Gastrocnemius medialis (tissue), 4 donors: ENCODE results near the gene PKN1. TPM values are rescaled to one million over a fixed set of nuclear protein-coding genes. Genes with fewer than 3 reads are reported as not detected.
A peak's percentile ranks its signal among the peaks of the same experiment; 100 is the strongest.

Experiments
- ATAC-seq, 2 donors: fragments of 150-250 bp; one replicate each; pipeline ENCODE4 v1.9.1; 2016
- DNase-seq, 2 donors: peaks; one replicate each; pipeline ENCODE4 v3.0.0-alpha.2; 2019
- H3K27ac ChIP-seq, 4 donors: fragments of 200-600 bp; sonication (generic); 1 replicate in 1 of 4; 2 replicates in 3 of 4; pipeline ENCODE4 v1.5.1; 2016 to 2018; ENCODE audit warnings: mild to moderate bottlenecking in 2 of 4, moderate library complexity in 1 of 4
- H3K27me3 ChIP-seq, 3 donors: fragments of 200-600 bp; sonication (generic) in 2 of 3; 1 replicate in 1 of 3; 2 replicates in 2 of 3; pipeline versions ENCODE4 v1.5.1 to v1.6.0; 2016 to 2019; ENCODE audit warnings: mild to moderate bottlenecking in 1 of 3, moderate library complexity in 1 of 3
- H3K36me3 ChIP-seq, 2 donors: fragments of 200-600 bp; sonication (generic) in 1 of 2; one replicate each; pipeline ENCODE4 v1.5.1; 2017 to 2018
- H3K4me1 ChIP-seq, 2 donors: fragments of 200-600 bp; sonication (generic) in 1 of 2; one replicate each; pipeline ENCODE4 v1.5.1; 2016 to 2017; ENCODE audit warnings: mild to moderate bottlenecking in 2 of 2
- H3K4me3 ChIP-seq, 4 donors: fragments of 200-600 bp; sonication (generic) in 3 of 4; 1 replicate in 1 of 4; 2 replicates in 3 of 4; pipeline ENCODE4 v1.5.1; 2016 to 2019; ENCODE audit warnings: mild to moderate bottlenecking in 2 of 4
- H3K9me3 ChIP-seq, 3 donors: fragments of 200-600 bp; sonication (generic) in 2 of 3; 1 replicate in 1 of 3; 2 replicates in 2 of 3; pipeline ENCODE4 v1.5.1; 2016 to 2019
- POLR2A ChIP-seq, 2 donors: fragments of 450-650 bp; IDR thresholded peaks; one replicate each; pipeline ENCODE4 v1.6.1; 2017; ENCODE audit warnings: antibody characterized with exemption in 2 of 2, mild to moderate bottlenecking in 2 of 2, moderate library complexity in 2 of 2
- in situ Hi-C, 4 donors: fragments of 200-750 bp; cut with MboI; loops; one replicate each; pipeline versions ENCODE4 v1.15.0 to v1.8.0; 2017; ENCODE audit warnings: low sequenced_read_pairs in 4 of 4
- intact Hi-C: fragments of 100-400 bp; cut with DNase I; formaldehyde crosslinking; loops from one replicate; pipeline ENCODE4 v1.15.1; 2023; ENCODE audit warnings: low total_unique reads
- total RNA-seq, 4 donors: library from RNA; depleted of rRNA; stranded (reverse); fragments of >200 nt; gene quantifications; one replicate each; pipeline versions ENCODE4 v1.1.0 to v1.2.3, GENCODE V29; 2016
- TF ChIP-seq, protein P1 (sequence below), 5 experiments: fragments of 450-650 bp in 3 of 5; fragments of 200-600 bp in 2 of 5; sonication (generic) in 2 of 5; IDR thresholded peaks in 4 of 5; conservative IDR thresholded peaks in 1 of 5; 1 replicate in 4 of 5; 2 replicates in 1 of 5; pipeline ENCODE4 v1.5.1; 2016 to 2019; ENCODE audit warnings: antibody characterized with exemption in 5 of 5, mild to moderate bottlenecking in 3 of 5, moderate library complexity in 3 of 5

Gene PKN1
- total RNA-seq, 4 donors from 2014 or later = 52.1 to 130 (median 81.3) TPM

DNA sequence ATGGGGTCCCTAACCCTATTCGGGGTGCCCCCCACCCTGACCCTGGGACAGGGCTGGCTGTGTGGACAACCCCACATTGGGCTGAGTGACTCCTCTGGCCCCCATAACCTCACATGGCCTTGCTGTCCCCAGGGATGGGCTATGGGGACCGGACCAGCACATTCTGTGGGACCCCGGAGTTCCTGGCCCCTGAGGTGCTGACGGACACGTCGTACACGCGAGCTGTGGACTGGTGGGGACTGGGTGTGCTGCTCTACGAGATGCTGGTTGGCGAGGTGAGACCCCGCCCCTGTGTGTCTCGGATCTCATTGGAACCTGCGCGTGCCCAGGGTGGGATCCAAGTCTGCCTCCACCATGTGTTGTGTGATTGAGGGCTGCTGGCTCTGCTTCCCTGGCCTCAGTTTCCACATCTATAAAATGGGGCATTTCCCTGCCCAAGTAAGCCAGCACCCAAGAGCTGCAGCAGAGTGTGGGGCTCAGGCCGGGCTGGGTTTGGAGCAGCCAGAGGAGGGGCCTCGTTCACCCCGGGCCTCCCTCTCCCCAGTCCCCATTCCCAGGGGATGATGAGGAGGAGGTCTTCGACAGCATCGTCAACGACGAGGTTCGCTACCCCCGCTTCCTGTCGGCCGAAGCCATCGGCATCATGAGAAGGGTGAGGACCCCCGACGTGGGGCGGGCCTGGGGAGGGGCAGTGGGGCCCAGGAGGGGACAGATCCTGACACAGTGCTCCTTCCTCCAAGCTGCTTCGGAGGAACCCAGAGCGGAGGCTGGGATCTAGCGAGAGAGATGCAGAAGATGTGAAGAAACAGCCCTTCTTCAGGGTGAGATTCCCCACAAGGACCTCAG, 37.1 kb downstream of the PKN1 start:
- intact Hi-C loops = no loop called here
- in situ Hi-C loops = no loop called here
- Histone ChIP-seq H3K36me3 (peaks cover 0 to 50% of the 10 kb centered on the region in 2 donors), H3K4me3 (no peak overlapping the region), H3K9me3 (no peaks in the 10 kb centered on the region), H3K27me3 (peaks cover 19 to 24% (median 22%) of the 10 kb centered on the region in 3 donors), H3K4me1 (peaks cover 5 to 9% of the 10 kb centered on the region in 2 donors), H3K27ac (no peak overlapping the region)
- DNase-seq (no peak), ATAC-seq (no peak)
- TF ChIP-seq, protein P1, sequence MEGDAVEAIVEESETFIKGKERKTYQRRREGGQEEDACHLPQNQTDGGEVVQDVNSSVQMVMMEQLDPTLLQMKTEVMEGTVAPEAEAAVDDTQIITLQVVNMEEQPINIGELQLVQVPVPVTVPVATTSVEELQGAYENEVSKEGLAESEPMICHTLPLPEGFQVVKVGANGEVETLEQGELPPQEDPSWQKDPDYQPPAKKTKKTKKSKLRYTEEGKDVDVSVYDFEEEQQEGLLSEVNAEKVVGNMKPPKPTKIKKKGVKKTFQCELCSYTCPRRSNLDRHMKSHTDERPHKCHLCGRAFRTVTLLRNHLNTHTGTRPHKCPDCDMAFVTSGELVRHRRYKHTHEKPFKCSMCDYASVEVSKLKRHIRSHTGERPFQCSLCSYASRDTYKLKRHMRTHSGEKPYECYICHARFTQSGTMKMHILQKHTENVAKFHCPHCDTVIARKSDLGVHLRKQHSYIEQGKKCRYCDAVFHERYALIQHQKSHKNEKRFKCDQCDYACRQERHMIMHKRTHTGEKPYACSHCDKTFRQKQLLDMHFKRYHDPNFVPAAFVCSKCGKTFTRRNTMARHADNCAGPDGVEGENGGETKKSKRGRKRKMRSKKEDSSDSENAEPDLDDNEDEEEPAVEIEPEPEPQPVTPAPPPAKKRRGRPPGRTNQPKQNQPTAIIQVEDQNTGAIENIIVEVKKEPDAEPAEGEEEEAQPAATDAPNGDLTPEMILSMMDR (IDR thresholded peaks at IDR 0.05 in 4 of 5, conservative IDR thresholded peaks at IDR 0.05 in 1 of 5) = no peak
- TF ChIP-seq POLR2A (IDR thresholded peaks at IDR 0.05) = no peak

DNA sequence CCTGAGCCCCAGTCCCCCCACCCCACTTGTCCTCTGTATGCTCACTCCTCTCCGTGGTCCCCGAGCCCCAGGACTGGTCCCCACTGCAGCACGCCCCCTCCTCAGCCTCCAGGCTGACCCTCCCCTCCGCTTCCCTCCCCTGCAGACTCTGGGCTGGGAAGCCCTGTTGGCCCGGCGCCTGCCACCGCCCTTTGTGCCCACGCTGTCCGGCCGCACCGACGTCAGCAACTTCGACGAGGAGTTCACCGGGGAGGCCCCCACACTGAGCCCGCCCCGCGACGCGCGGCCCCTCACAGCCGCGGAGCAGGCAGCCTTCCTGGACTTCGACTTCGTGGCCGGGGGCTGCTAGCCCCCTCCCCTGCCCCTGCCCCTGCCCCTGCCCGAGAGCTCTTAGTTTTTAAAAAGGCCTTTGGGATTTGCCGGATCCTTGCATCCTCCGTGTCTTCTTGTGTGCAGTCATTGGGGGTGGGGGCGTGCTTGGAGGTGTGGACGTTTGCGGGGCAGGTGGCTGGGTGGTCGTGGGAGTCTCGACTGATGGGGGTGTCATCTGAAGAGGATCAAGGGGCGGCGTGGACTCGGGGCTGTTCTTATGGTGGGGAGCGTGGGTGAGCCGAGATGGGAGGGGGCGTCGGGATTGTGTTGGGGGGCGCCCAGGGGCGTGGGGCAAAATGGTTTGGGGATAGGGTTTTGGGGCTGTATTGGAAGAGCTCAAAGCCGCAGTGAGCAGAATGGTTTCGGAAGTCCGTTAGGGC, 38.5 kb downstream of the PKN1 start:
- no peaks in the 10 kb centered on the region for H3K9me3 ChIP-seq
- peaks cover 0 to 37% of the 10 kb centered on the region in 2 donors for H3K36me3 ChIP-seq
- no peak overlapping the region for H3K4me3 ChIP-seq
- ATAC-seq (no peak), DNase-seq (no peak)
- H3K27ac ChIP-seq = no peak overlapping the region
- intact Hi-C loops (no loop called here), in situ Hi-C loops (no loop called here)
- peaks cover 5 to 15% of the 10 kb centered on the region in 2 donors for H3K4me1 ChIP-seq
- TF ChIP-seq POLR2A (IDR thresholded peaks at IDR 0.05) = no peak
- TF ChIP-seq, protein P1 (IDR thresholded peaks at IDR 0.05 in 4 of 5, conservative IDR thresholded peaks at IDR 0.05 in 1 of 5) = no peak
- H3K27me3 ChIP-seq = peaks cover 23 to 33% (median 27%) of the 10 kb centered on the region in 3 donors

DNA sequence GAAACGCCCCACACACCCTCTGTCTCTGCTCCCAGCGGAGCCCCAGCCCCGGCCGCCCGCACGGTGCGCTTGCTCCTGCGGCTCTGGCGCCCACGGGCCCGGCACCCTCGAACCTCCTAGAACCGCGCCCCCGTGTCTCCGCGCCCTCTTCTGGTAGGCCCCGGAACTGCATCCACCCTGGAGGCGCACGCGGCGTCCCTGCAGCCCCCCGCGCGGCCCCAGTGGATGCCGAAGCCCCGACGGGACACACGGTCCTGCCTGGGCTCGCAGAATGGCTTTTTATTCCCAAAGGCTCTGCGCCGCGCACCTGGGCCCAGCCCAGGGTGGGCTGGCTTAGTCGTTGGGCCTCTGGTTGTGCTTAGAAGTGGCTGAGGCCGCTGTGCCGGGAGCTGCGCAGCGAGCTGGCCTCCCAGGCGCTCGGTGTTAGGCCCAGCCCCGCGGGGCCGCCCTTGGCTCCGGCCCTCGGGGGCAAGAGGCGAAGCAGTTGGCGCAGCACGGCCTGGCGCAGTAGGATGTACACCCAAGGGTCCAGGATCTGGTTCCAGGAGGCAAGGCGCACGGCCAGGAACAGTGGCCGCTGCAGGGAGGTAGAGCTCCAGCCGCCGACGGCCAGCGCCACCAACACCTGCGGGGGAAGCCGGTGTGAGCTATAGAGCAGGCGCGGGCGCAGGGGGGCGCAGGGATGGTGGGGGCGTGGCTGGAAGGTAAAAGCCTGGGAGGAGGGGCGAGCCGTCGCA, 39.3 kb downstream of the PKN1 start:
- ATAC-seq (peak in 1 of 2 donors; percentile 71), DNase-seq (no peak)
- H3K4me1 ChIP-seq = peaks cover 5 to 15% of the 10 kb centered on the region in 2 donors
- H3K27me3 ChIP-seq = peaks cover 27 to 39% (median 28%) of the 10 kb centered on the region in 3 donors
- in situ Hi-C loops = no loop called here
- H3K9me3 ChIP-seq = no peaks in the 10 kb centered on the region
- H3K27ac ChIP-seq = no peak overlapping the region
- intact Hi-C loops = no loop called here
- TF ChIP-seq, protein P1 (IDR thresholded peaks at IDR 0.05 in 4 of 5, conservative IDR thresholded peaks at IDR 0.05 in 1 of 5) = peak; percentile 77 to 97 (median 93)
- TF ChIP-seq POLR2A (IDR thresholded peaks at IDR 0.05) = no peak
- peaks cover 0 to 30% of the 10 kb centered on the region in 2 donors for H3K36me3 ChIP-seq
- peak overlapping the region in 3 of 4 donors; percentile 16 to 28 (median 25) for H3K4me3 ChIP-seq

DNA sequence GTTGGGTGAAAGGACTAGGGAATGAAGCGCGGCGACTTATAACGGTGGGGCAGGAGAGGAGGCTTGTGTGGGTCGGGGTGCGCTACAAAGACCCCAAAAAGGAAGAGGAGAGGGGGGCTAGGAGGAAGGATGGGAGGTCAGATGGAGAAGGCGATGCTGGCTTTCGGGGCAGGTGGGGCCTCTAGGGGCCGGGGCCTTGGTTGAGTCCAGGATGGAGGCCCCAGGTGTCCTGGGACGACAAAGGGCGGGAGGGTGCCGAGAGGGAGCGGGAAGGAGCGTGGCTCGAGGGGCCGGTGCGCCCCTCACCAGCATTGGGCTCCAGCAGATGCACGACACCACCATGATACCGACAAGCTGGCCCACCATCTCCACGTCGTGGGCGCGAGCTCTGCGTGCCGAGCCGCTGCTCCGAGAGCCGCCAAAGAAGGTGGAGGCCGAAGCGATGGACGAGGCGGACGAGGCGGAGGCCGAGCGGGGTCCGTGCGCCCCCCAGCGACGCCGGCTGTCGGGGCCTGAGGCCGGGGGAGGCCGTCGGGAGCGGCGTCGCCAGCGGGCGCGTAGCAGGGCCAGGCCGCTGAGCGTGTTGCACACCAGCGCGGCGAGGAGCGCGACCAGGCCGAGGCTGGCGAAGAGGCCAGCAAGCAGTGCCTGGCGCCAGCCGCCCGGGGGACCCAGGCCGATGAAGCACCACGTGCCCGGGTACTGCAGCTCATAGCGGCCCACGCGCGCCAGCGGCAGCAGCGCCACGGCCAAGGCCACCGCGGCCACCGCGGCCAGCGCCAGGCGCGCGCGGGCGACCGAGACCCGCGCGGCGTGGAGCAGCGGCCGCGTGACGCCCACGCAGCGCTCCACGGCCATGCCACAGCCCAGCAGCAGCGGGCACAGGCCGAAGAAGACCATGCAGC, 40.2 kb downstream of the PKN1 start:
- Histone ChIP-seq H3K27me3 (peaks cover 27 to 39% (median 33%) of the 10 kb centered on the region in 3 donors), H3K36me3 (peaks cover 0 to 29% of the 10 kb centered on the region in 2 donors), H3K4me1 (peaks cover 5 to 15% of the 10 kb centered on the region in 2 donors), H3K9me3 (no peaks in the 10 kb centered on the region), H3K4me3 (peak overlapping the region in 1 of 4 donors; percentile 28), H3K27ac (no peak overlapping the region)
- intact Hi-C loops (no loop called here), in situ Hi-C loops (no loop called here)
- ATAC-seq (no peak), DNase-seq (no peak)
- TF ChIP-seq, protein P1 (IDR thresholded peaks at IDR 0.05 in 4 of 5, conservative IDR thresholded peaks at IDR 0.05 in 1 of 5) = no peak
- TF ChIP-seq POLR2A (IDR thresholded peaks at IDR 0.05) = no peak
